GM12874 (cell line): Measurements from ENCODE around the gene GC.

Experiments used
- CTCF ChIP-seq: IDR thresholded peaks from 2 replicates; pipeline ENCODE4 v1.5.1; 2011; ENCODE audit warnings: low read depth, mild to moderate bottlenecking, control low read depth, low read length, moderate library complexity; ENCODE audit not compliant: insufficient read depth

Gene GC

GRCh38 chr4:71773004-71773403, 10.9 kb downstream of the GC start:
- no peak for TF ChIP-seq CTCF

DNA sequence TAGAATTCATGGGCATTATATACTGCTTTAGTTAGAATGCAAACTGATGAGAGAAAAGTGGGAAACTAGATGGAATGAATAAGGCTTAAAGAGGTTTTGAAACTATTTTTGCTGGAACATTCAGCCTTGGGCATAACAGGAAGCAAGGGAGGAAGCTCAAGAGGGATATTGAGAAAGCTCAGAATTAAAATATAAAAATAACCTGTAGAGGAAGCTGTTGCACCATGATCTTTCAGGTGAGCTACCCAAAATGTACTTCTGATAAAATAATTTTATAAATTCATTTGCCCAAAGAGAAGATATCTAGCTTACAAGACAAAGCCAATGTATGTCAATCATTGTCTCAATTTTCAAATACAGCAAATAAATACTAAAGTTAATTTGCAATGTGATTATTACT, 11.3 kb downstream of the GC start:
- TF ChIP-seq CTCF: no peak

DNA sequence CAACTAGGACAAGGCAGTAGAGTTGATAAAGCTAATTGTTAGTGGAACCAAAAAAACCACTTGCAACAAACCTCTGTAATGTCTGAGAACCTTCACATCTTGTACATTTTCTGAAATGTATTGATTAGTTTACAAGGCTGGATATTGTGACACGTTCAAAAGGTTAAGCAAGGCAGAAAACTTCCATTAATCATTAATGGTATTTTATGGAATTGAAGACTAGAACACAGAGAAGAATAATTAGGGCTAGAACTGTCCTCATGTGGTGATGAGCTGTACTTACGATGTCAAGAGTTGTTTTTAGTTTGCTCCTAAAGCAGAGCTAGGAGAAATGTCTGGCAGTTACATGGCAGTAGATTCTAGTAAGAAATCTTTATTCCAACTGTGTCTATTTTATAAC, 12.3 kb downstream of the GC start:
- no peak for TF ChIP-seq CTCF

- TF ChIP-seq CTCF: no peak
Observed at GRCh38 chr4:71769434-71769833, 14.4 kb downstream of the GC start.

- no peak for TF ChIP-seq CTCF
Observed at GRCh38 chr4:71768123-71768522, 15.8 kb downstream of the GC start.

DNA sequence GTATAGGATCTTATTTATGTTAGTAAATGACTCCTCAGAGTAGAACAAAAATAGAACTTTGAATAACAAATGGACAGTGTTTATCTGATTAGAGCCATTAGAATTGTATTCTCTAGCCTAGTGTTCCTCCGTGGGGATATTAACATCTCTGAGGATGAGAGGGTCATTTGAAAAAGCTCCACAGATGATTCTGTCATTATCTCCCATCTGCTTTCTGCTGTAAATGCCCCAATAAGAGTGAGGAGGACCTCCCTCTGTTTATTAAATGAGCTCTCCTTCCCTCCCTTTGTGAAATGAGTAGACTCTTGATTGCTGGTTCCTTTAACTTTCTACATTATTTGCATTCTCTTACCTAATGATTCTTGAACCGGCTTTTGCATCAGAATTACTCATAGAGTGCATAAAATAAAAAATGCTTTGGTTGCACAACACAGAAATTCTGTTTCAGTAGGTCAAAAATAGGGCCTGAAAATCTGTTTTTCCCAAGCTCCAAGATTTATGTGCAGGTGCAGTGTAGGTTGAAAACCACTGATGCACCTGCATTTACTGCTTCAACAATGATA, 18.0 kb downstream of the GC start:
- TF ChIP-seq CTCF: no peak

DNA sequence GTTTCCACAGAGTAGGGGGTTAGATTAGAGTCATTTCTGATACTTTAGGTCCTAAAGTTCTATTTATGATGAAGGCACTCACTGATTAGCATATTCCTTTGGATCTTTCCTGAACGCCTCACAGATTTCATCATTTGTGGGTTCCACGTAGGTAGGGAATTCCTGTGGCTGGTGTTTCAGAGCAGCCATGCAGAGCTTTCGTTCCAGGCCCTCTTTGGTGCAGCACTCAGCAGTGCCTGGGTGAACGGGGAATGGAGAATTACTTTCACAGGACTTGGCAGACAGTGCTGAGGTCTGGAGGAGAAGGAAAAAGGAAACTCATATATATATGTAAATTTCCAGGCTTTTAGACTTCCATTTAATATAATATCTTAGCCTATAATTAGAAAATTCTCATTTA, 18.5 kb downstream of the GC start:
- no peak for TF ChIP-seq CTCF
